Inferior parietal cortex (tissue), 1 donor: ENCODE measurements around the gene NAA11.

Source experiments
- DNase-seq: peaks from one replicate; pipeline ENCODE4 v3.0.0-alpha.2; 2016; ENCODE audit errors: extremely low spot score

NAA11 gene

GRCh38 chr4:79325864-79326328 is at the start of gene NAA11:
Gene NAA11 (minus strand): TSS chr4:79326061. CDS start chr4:79325877, 184 bp downstream.
- DNase-seq = no peak

GRCh38 chr4:79370026-79370425 is 44.2 kb upstream of the NAA11 start:
- DNase-seq = no peak

GRCh38 chr4:79367096-79367495 is 41.2 kb upstream of the NAA11 start:
- no peak for DNase-seq

- no peak for DNase-seq
Observed at GRCh38 chr4:79366422-79366821, 40.6 kb upstream of the NAA11 start.

- no peak for DNase-seq
Observed at GRCh38 chr4:79364061-79364460, 38.2 kb upstream of the NAA11 start.

GRCh38 chr4:79362626-79363025 is 36.8 kb upstream of the NAA11 start:
- DNase-seq = no peak

GRCh38 chr4:79360006-79360405 is 34.1 kb upstream of the NAA11 start:
- no peak for DNase-seq

- DNase-seq = no peak
Observed at GRCh38 chr4:79358438-79358837, 32.6 kb upstream of the NAA11 start.

GRCh38 chr4:79357365-79357764 is 31.5 kb upstream of the NAA11 start:
- DNase-seq = no peak

- DNase-seq = no peak
Observed at GRCh38 chr4:79353075-79353474, 27.2 kb upstream of the NAA11 start.

GRCh38 chr4:79348405-79348804 is 22.5 kb upstream of the NAA11 start:
- DNase-seq = no peak

GRCh38 chr4:79341893-79342653 is 16.2 kb upstream of the NAA11 start:
- DNase-seq = no peak

GRCh38 chr4:79340568-79340967 is 14.7 kb upstream of the NAA11 start:
- no peak for DNase-seq

- no peak for DNase-seq
Observed at GRCh38 chr4:79338148-79338547, 12.3 kb upstream of the NAA11 start.

GRCh38 chr4:79334783-79335182 is 8.9 kb upstream of the NAA11 start:
- no peak for DNase-seq

GRCh38 chr4:79334341-79334740 is 8.5 kb upstream of the NAA11 start:
- DNase-seq = no peak

GRCh38 chr4:79331126-79331876 is 5.4 kb upstream of the NAA11 start:
- no peak for DNase-seq

- DNase-seq = no peak
Observed at GRCh38 chr4:79330720-79331119, 4.9 kb upstream of the NAA11 start.

GRCh38 chr4:79325436-79325835 is 425 bp downstream of the NAA11 start:
- DNase-seq = no peak

GRCh38 chr4:79319975-79320374 is 5.9 kb downstream of the NAA11 start:
- no peak for DNase-seq

GRCh38 chr4:79317711-79318110 is 8.2 kb downstream of the NAA11 start:
- no peak for DNase-seq

GRCh38 chr4:79315891-79316290 is 10.0 kb downstream of the NAA11 start:
- no peak for DNase-seq

GRCh38 chr4:79311279-79311678 is 14.6 kb downstream of the NAA11 start:
- DNase-seq = no peak
